GM21737 (cell line): ENCODE measurements around the gene OR10AD1.
A peak's percentile ranks its signal among the peaks of the same experiment; 100 is the strongest.

Source experiments
- ATAC-seq: cut with Tn5 transposase; IDR thresholded peaks from one replicate; pipeline ENCODE4 v1.9.1; 2021; ENCODE audit warnings: mild to moderate bottlenecking, moderate library complexity; ENCODE audit not compliant: unreplicated experiment

OR10AD1 gene

DNA sequence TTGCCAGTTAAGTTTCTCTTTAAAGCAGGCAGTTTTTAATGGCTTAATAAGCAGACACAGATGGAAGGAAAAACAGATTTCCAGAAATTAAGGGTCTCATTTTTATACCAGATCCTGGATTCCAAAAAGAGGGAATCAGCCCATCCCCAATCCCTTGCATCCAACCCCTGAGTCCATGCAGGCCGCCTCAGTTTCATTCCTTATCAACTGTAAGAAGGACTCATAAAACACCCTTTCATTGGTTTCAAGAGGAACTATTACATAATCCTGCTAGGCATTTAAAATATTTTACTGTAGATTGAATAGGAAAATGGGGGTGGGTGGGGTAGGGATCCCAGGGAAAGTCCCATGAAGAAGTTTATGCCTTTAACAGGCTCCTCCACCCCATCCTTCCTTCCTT is 10.2 kb downstream of the OR10AD1 start:
- ATAC-seq, result no peak

DNA sequence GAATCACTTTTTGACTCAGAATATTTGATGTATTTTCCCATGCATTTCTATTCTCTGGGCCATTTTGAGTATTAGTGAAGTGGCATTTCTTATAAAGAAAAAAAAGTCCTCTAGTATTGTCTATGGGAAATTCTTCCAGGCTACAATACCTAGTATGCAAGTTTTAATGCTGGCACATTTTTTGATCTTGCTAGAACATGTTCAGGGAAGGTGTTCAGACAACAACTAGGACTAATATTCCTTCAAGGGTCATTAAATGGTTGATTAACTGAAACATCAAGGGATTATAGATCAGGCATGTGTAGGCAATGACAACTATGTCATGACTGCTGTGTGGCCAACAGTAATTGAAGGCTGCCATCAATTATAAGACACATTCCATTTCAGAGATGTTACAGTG is 12.0 kb downstream of the OR10AD1 start:
- ATAC-seq, result no peak

DNA sequence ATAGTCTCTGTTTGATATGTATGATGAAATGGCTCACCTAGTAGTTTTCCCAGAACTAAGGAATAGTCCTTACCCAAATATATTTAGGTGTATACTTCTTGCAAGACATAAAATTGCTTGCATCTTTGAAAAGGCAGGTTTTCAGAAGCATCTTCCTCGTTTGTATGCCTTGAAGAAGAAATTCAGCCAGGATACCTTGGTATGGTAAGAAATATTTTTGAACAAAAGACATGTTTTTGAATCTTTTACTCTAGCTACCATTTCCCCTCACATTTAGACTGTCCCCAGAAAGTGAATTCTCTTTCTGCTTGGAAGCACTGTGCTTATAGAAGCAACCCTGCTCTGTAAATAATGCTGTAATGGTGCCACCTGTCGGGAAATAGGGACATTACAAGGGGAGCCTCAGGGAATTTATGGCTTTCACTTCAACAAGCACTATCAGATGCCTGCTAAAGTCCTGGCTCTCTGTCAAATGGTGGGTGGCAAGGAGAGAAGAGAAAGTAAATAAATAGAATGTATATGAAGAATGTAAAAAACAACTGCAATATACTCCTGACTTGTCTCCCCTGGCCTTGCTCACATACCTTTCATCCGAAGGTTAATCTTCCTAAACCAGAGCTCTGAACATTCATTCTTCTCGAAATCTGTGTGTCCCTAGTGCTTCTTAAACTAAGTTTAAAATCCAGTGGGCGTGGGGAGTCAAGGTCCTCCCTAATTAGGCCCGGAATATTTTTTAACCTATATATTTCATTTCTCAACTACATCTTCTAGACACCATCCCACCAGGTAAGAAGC is 13.6 kb downstream of the OR10AD1 start:
- no peak for ATAC-seq

DNA sequence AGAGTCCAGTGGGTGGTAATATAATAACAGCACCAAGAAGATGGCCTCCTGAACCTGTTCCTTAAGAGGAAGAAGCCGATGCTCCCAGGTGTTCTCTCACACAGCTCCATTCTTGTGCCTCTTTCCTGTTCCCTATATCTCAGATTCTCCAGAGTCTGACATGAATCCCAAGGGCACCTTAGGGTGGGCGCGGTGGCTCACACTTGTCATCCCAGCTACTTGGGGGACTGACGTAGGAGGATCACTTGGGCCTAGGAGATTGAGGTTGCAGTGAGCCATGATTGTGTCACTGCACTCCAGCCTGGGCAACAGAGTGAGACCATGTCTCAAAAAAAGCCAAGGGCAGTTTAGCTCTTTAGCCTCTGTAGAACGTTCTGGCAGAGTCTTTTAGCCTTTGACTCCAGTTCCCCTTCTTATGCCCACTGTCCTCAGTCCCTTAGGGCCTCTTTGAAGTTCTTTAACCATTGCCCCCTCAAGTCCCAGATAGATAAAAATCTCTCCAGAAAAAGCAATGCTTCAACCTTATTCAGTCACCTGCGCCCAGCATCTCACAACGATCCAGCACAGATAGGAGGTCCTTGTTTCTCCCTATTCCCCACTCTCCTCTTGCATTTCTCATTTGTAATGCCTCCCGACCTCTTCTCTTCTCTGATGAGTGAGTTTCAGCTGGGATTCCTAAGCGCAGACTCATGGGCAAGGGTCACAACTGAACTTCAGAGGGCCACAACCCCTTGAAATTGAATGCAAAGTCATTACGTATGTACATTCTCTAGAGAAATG is 15.0 kb downstream of the OR10AD1 start:
- ATAC-seq, result no peak

DNA sequence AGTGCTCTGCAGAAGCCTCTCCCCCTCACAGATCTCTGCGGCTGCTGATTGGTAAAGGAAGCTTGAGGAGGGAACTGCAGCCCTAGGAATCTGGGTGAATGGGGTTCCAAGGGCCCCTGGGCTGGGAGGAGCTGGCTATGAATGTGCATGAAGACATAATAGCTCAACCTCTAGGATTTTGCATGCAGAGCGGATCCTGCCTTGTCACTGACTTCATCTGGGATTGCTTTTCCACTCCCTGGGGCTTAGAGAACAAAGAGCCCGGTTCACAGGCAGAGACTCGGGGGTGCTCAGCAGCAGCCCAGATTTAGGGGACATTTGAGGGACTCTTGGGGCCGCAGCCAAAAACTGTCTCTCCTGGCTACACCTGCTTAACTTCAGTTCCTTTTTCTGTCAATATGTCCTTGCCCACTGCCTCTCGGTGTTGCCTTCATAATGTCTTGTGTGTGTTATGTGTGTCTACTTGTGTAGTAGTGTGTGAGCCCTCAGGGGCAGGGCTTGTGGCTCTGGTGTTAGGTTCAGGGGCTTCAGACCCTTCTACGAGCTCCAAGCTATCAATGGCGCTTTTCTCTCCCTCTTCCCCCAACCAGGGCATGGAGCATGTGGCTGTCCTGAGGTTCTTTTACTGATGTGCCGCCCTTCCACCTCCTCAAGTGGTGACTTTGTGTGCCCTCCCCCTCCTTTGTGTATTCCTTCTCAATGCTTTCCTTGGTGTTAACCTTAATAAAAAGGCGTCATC is 17.7 kb downstream of the OR10AD1 start:
- ATAC-seq, result no peak

DNA sequence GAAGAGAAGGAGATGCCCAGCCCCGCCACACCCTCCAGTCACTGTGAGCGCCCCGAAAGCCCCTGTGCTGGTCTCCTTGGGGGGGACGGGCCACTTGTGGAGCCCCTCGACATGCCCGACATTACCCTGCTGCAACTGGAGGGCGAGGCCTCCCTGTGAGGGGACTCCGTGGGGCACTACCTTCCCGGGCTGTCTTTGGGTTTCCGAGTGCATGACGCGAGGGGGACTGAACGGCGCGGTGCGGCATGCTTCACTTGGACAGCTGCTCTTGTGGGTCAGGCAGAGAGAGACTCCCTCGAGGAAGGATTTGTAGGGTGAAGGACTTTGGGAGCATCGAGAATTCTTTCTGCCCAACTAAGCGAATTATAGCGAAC is 18.6 kb downstream of the OR10AD1 start:
- no peak for ATAC-seq

DNA sequence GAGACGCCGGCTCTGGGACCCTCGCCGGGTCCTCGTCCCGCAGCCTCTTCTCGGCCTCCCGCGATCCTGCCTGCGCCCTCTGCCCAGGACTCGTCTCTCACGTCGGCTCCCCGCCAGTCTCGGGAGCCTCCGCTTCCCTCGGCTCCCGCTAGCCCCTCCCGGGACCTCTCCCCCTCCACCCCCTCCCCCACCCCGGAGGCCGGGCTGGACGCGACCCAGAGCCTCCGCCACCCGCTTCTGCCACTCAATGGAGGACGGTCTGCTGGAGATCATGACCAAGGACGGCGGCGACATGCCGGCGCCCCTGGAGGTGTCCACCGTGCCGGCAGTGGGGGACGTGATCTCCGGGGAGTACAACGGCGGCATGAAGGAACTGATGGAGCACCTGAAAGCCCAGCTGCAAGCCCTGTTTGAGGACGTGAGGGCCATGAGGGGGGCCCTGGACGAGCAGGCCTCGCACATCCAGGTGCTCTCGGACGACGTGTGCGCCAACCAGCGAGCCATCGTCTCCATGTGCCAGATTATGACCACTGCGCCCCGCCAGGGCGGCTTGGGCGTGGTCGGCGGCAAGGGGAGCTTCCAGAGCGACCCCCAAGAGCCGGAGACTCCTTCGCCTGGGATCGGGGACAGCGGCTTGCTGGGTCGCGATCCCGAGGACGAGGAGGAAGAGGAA is 19.1 kb downstream of the OR10AD1 start:
- no peak for ATAC-seq

DNA sequence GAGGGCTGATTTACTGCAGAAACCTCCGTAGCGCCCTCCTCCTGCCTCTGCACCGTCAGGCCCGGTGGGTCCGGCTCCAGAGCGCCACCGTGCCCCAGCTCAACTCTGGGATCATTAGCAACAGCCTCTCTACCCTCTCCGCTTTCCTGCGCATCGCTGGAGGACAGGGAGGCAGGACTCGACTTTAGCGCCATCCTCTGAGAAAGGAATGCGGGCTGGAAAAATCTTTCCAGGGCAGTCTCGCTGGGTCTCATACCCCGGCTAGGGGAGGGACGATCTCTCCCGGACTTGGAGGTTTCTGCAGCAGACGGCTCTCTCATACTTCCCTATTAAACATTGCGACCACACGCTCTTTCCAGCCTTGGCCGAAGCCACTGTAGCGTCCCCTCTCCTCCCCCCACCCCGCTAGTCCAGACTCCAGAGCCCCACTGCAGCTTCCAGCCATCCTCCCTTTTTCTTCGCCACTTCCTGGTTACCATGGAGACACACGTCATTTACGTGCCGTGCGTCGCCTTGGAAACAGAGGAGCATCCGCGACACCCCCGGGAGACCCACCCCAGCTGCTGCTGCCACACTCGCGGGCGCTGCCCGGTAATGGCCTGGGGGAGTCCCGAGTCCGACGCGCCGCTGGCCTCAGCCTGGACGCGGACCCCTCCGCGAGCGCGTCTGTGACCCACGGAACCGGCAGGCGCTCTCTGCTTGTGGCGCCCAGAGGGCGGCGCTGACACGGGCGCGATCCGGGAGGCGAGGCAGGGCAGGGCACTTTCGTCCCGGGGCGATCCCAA is 19.8 kb downstream of the OR10AD1 start, which contains the start of gene CCDC184:
Gene CCDC184 (plus strand): TSS at position 554 of the 785 bp plus-strand sequence. CDS start 479 bp downstream, outside the sequence.
- ATAC-seq, result peak; percentile 61

DNA sequence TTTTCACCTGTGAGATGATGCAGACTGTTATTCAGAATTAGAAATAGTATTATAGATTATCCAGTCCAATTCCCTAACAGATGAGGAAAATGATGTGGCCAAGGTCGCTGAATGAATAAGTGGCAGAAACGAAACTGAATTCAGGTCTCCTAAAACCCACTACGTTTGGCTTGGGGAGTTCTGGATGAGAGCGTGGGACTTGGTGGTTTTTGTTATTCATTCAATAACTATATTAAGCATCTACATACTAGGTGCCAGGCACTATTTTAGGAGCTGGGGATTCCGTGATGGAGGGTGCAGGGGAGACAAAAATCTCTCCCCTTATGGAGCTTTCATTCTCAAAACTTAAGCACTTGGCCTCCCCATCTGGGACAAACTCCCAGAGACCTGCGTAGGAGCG is 20.5 kb downstream of the OR10AD1 start:
- ATAC-seq, result no peak

DNA sequence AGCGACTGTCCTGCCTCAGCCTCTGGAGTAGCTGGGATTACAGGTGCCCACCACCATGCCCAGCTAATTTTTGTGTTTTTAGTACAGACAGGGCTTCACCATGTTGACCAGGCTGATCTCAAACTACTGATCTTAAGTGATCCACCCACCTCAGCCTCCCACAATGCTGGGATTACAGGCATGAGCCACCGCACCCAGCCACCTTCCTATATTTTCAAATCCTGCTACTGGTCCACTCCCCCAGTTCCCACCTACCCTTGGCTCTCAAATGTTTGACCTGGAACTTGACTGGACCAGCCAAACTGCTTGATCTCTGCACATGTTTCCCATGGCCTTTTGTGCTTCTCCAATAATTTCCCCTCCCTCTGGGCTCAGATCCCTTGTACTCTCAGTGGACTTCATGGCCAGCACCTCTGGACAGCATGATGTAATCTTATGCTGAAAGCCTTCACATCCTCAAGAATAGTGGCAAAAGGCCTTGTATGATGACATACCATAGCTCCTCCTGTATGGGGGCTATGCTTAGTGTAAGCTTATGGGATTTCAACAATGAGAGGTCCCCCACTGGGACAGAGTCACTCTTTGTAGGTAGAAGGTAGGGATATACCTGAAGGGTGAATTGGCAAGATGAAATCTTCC is 22.1 kb downstream of the OR10AD1 start:
- no peak for ATAC-seq

DNA sequence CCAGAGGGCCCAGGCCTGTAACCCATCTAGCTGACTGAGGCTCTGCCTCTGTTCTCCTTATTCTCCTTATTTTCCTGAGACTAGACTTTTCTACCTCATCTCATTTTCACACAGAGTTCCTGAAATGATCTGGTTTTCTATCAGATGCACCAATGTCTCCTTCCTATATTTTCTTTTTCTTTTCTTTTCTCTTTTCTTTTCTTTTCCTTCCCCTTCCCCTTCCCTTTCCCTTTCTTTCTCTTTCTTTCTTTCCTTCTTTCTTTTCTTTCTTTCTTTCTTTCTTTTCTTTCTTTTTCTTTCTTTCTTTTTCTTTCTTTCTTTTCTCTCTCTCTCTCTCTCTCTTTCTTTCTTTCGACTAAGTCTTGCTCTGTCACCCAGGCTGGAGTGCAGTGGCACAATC is 22.7 kb downstream of the OR10AD1 start:
- ATAC-seq, result no peak

DNA sequence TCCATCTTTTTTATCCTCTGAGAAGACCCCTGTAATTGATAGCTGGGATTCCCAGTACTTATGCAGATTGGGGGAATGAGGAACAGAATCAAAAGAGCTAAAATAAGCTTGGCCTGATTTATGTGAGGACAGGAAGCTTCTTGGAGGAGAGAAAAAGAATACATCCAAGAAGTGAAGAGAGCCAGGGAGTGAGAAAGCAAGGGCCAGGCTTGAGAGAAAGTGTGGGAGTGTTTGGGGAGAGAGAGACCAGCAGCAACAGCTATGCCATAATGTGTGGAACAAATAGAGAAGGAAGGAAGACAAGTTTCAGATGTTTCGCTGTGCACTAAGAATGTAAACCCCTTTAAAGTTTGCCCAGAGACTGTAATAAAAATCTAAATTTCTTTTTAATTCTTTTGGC is 23.6 kb downstream of the OR10AD1 start:
- ATAC-seq, result no peak

DNA sequence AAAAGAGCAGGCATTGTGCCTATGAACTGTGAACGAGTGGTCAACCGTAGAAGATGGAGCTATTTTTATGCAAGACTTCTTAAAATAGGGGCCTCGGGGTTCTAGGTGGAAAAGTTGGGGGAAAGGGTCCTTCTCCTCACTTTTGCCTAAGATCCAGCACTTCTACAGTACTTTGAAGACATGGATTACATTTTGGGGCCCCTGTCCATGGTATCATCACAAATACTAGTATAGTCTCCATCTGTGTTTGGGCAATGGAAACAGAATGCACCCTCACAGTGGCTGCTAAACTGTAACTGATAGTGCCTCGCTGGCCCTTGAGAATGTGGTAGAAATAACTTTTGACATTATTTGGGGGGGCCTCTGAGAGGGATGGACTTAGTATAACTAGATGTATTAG is 25.1 kb downstream of the OR10AD1 start:
- ATAC-seq, result no peak

DNA sequence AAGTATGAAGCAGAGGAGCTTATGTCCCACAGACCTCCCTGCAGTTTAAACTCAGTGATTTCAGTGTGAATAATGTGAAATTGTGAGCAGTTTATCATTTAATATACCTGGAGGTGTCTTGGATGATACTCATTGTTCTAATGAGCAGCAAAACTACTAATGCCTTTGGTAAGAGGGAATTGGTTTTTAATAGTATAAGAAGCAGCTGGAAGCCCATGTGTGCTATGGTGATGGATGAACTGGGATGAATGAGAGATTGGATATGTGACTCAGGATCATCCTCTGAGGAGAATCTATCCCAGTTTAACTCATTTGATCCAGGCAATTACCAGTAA is 26.7 kb downstream of the OR10AD1 start:
- no peak for ATAC-seq

DNA sequence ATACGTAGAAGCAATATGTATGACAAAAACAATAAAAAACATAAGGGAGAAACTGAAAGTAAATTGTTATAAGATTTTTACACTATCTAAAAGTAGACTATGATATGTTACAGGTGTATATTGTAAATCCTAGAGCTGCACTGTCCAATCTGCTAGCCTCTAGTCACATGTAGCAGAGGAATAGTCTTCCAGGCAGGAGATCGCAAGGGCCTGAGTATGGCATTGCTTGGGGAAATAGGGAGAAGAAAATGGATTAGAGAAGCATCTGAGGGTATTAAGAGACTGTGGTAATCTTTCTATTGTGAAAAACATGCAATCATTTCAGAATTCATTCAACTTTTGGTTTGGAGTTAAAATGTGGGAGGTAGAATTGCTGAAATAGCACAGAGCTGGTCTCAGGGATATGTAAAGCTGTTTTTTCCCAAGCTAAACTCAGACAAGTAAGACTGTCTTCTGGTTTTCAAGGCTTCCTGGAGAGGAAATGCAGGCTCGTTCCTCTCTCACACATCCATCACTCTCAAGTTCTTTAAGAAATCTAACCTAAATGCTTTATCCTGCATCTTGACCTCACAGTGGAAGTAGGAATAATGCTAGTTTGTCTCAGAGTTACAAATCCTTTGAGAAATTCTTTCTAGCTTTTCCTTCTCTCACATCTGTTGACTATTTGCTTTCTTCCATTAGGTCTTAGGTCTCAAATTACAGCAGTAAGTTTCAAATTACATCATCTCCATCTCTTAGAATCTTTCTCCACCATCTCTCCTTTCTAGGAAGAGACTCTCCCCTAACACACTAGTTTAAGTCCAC is 27.3 kb downstream of the OR10AD1 start:
- ATAC-seq, result no peak

DNA sequence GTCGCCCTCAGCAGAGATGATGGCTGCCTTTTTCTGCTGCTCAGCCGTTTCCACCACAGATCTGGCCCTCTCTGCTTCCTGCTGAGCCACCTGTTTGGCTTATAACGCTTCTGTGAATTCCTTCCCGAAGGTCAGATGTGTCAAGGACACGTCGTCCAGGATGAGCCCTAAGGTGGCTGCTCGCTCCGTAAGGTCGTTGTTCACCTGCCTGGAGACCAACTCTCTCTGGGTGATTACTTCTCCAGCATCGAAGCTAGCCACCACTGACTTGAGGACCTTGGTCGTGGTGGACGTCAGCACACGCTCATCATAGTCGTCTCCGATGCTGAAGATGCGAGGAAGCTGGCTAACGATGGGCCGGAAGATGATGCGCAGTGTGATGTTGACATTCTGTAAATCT is 34.1 kb downstream of the OR10AD1 start:
- no peak for ATAC-seq

DNA sequence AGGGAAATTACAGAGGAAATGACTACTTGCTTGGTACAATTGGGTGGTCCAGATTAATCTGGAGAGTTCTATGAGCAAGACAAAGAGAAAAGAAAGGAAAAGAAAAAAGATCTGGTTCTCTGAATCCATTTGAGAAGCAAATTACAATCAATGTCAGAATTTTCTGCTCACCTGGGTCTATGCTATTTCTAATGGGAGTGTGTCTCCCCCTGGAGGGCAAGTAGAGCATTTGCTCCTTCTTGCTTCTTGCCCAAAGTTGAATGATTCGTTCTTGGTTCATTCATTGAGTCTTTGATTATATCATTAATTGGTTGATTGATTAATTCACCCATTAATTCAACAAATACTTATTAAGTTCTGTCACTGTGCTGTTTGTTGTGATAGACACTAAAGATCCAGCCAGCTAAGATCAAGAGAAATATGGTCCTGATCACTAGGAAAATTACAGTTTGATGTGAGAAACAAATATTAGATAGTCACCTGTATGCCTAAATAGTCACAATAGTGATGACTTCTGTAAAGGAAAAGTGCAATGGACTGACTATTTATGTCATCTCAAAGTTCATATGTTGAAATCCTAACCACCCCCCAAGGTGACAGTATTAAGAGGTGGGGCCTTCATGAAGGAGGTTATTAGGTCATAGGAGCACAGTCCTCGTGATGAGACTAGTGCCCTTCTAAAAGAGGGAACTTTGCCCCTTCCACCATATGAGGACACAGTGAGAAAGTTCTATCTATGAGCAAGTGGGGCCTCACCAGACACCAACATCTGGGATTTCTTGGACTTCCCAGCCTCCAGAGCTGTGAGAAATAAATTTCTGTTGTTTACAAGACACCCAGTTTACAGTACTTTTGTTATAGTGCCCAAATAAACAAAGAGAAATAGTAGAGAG is 37.8 kb downstream of the OR10AD1 start:
- no peak for ATAC-seq

DNA sequence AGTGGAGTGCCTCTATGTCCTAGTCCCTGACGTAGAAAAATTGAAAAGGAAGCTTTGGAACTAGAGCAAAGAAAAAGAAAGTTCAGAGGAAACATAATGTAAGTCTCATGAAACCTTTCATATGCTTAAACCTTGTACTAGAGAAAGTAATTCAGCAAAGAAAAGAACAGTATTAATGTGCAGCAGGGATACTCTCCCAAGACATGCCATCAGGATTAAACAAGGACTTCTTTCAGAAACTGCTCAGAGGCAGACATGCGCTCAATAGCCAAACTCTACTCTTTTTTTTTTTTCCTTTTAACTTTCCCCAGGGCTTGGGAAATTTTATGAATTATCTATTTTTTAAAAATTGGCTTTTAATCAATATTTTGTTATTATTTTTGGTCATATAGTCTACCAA is 38.6 kb downstream of the OR10AD1 start:
- no peak for ATAC-seq
